Fibroblast of skin of back (primary cell): ENCODE measurements around the gene RGL4. TPM values are rescaled to one million over a fixed set of nuclear protein-coding genes. Genes with fewer than 3 reads are reported as not detected.
"Not testable (repeated sequence)": the region's sequence is repeated elsewhere in the genome, so short reads cannot be mapped to it uniquely, and the experiment has no call there.

Experiments
- DNase-seq: peaks from one replicate; pipeline ENCODE4 v3.0.0-alpha.2; 2013
- polyA plus RNA-seq, 2 experiments: library from polyadenylated mRNA; unstranded; fragments of 120-200 nt; gene quantifications; one replicate each; pipeline ENCODE4 v1.2.1, GENCODE V29; 2013; ENCODE audit not compliant: insufficient read length in 2 of 2

Gene RGL4
- 0.55 TPM for polyA plus RNA-seq (2013, experiment 1 of 2; ENCODE audit: insufficient read length)
- 0.58 TPM for polyA plus RNA-seq (2013, experiment 2 of 2; ENCODE audit: insufficient read length)

GRCh38 chr22:23690713-23691112, at the start of gene RGL4:
Gene RGL4, plus strand, starts transcription at chr22:23691013. Its CDS starts 1,018 bp downstream, at chr22:23692031.
- DNase-seq = no peak

- not testable (repeated sequence) for DNase-seq
Observed at GRCh38 chr22:23646526-23646925, 44.3 kb upstream of the RGL4 start.

- no peak for DNase-seq
Observed at GRCh38 chr22:23649071-23649501, 41.7 kb upstream of the RGL4 start.

GRCh38 chr22:23651676-23652075, 39.1 kb upstream of the RGL4 start:
- DNase-seq = no peak

- no peak for DNase-seq
Observed at GRCh38 chr22:23652286-23652685, 38.5 kb upstream of the RGL4 start.

GRCh38 chr22:23652711-23653110, 38.1 kb upstream of the RGL4 start:
- DNase-seq = no peak

GRCh38 chr22:23655891-23656475, 34.8 kb upstream of the RGL4 start:
- DNase-seq = no peak

GRCh38 chr22:23657727-23658126, 33.1 kb upstream of the RGL4 start:
- DNase-seq = no peak

GRCh38 chr22:23660381-23660780, 30.4 kb upstream of the RGL4 start:
- DNase-seq = not testable (repeated sequence)

- no peak for DNase-seq
Observed at GRCh38 chr22:23670378-23671295, 20.2 kb upstream of the RGL4 start.

GRCh38 chr22:23671387-23671786, 19.4 kb upstream of the RGL4 start:
- DNase-seq = not testable (repeated sequence)

GRCh38 chr22:23672307-23673049, 18.3 kb upstream of the RGL4 start:
- not testable (repeated sequence) for DNase-seq

GRCh38 chr22:23673050-23673620, 17.7 kb upstream of the RGL4 start:
- no peak for DNase-seq

GRCh38 chr22:23673826-23674690, 16.8 kb upstream of the RGL4 start:
- no peak for DNase-seq

GRCh38 chr22:23674886-23675501, 15.8 kb upstream of the RGL4 start:
- DNase-seq = not testable (repeated sequence)

- DNase-seq = no peak
Observed at GRCh38 chr22:23675502-23676415, 15.1 kb upstream of the RGL4 start.

- not testable (repeated sequence) for DNase-seq
Observed at GRCh38 chr22:23676841-23677700, 13.7 kb upstream of the RGL4 start.

- no peak for DNase-seq
Observed at GRCh38 chr22:23677701-23677995, 13.2 kb upstream of the RGL4 start.

- DNase-seq = no peak
Observed at GRCh38 chr22:23678133-23678532, 12.7 kb upstream of the RGL4 start.
